HG03565 (cell line): Measurements from ENCODE around the gene FOXG1.

Experiments used
- ATAC-seq: cut with Tn5 transposase; IDR thresholded peaks from one replicate; pipeline ENCODE4 v1.9.1; 2021; ENCODE audit warnings: mild to moderate bottlenecking, moderate library complexity; ENCODE audit not compliant: unreplicated experiment

Gene FOXG1

GRCh38 chr14:28766469-28766955 is at the start of gene FOXG1:
TSS of gene FOXG1 (plus strand) at chr14:28766787. CDS start at chr14:28767280, 493 bp downstream.
- no peak for ATAC-seq

GRCh38 chr14:28719130-28719529 is 47.5 kb upstream of the FOXG1 start:
- no peak for ATAC-seq

DNA sequence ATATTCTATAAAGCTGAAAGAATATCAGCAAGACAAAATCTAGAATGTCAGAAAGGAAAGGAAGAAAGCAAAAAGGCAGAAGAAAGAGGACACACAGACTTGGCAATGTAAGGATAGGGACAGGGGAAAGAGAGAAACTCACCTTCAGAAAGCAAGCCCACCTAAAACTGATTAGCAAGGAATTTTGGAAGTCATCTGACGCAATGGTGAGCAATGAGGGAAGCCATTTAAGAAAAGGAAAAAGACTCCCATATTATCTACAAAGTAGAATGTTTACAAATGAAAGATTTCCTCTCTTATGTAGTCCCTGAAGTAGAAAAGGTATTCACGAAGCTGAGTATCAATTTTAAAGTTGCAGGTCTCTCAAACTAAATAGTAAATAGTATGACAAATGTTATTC is 35.2 kb upstream of the FOXG1 start:
- no peak for ATAC-seq

DNA sequence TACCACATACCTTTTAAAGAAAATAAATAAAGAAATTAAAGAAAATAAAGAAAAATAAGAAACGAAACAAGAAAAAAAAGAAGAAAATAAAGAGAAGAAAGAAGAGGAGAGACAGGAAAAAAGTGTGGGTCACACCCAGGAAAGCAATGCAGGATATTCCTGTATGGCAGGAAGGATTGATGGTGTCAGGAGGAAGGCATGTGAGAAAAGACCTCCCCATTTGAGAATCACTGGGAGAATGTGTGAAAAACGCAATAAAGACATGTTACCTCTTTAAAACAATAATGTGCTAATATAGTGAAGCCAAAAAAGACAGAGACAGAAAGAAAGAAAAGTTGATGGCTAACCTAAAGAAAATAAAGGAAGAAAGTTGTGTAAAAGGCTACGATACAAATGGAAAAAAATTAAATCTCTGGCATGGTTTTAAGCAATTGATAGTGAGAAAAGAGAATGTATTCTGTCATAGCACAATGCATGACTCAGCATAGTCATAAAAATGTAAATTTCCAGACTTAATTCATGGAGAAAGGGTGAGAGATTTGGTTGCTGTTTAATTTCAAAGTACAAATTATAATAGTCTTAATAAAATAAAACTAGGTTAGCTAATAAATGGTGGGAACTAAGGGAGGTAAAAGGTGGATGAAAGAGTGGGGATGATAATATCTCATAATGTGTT is 24.3 kb upstream of the FOXG1 start:
- ATAC-seq, result no peak

- no peak for ATAC-seq
These were observed 22.5 kb upstream of the FOXG1 start for GRCh38 chr14:28744126-28744525.

GRCh38 chr14:28745176-28745575 is 21.4 kb upstream of the FOXG1 start:
- no peak for ATAC-seq

- no peak for ATAC-seq
These were observed 20.3 kb upstream of the FOXG1 start for GRCh38 chr14:28746247-28746646.

GRCh38 chr14:28751467-28752058 is 15.0 kb upstream of the FOXG1 start:
- ATAC-seq, result peak; percentile 74

GRCh38 chr14:28754209-28754985 is 12.2 kb upstream of the FOXG1 start:
- ATAC-seq, result no peak

DNA sequence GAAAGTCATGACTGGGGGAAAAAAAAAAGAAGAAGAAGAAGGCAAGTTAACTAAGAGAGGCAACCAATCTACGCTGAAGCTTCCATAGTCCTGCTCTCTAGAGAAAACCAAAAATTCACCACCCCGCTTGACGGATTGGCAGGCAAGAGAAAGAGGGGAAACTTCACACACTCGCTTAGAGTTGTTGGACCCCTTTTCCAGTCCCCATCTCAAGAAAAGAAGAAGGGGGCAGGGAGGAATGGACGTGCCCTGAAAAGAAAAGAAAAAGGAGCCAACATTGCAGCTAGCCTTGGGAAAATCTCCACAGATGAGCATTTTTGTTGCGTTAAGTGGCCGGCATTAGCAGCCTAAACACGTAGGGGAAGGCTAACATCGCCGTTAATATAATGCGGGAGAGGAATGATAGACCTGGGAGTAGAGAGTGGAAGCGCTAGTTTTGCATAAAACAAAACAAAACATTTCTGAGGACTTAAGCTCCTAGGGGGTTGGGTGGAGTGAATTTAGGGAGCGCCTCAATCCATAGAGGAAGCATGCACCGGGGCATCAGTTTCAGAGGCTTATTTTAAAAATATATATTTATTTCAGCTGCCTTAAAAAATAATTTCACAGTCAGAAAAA is 11.3 kb upstream of the FOXG1 start:
- ATAC-seq, result no peak

- no peak for ATAC-seq
These were observed 10.7 kb upstream of the FOXG1 start for GRCh38 chr14:28755884-28756268.

GRCh38 chr14:28756269-28756883 is 10.2 kb upstream of the FOXG1 start:
- no peak for ATAC-seq

GRCh38 chr14:28756884-28757570 is 9.6 kb upstream of the FOXG1 start:
- no peak for ATAC-seq

GRCh38 chr14:28757786-28758185 is 8.8 kb upstream of the FOXG1 start:
- no peak for ATAC-seq

- ATAC-seq, result no peak
These were observed 8.2 kb upstream of the FOXG1 start for GRCh38 chr14:28758253-28758884.

DNA sequence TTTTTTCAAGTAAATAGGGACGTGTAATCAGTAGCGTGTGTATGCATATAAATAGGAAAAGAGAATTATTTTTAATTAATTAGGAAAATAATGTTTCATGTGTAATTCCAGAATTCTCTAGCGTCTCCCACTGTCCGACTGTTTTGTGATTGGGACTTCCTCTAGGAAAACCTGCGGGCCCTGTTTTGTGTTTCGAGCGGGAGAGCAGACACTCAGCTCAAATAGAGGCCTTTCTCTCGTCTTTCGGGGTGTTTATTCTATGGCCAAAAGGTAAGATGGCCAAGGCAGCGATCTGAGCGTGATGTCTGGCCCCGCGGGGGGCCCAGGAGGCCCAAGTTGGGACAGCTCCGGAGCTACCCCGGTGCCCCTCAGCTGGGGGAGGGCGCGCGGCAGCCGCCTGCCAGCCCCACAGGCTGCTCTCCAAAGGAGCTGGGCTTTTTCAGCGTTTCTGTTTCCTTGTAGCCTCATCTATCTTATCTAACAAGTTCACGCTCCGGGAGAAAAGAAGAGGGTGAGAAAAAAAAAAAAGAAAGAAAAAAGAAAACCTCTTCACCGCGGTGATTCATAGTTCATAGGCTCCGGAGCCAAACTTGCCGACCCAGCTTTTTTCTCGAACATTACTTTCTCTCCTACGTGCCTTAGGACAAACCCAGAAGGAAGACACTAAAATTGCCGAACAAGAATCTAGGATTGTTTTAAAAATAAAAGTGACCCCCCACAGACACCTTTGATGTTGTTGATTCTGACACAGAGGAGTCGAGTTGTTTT is 7.5 kb upstream of the FOXG1 start:
- no peak for ATAC-seq

DNA sequence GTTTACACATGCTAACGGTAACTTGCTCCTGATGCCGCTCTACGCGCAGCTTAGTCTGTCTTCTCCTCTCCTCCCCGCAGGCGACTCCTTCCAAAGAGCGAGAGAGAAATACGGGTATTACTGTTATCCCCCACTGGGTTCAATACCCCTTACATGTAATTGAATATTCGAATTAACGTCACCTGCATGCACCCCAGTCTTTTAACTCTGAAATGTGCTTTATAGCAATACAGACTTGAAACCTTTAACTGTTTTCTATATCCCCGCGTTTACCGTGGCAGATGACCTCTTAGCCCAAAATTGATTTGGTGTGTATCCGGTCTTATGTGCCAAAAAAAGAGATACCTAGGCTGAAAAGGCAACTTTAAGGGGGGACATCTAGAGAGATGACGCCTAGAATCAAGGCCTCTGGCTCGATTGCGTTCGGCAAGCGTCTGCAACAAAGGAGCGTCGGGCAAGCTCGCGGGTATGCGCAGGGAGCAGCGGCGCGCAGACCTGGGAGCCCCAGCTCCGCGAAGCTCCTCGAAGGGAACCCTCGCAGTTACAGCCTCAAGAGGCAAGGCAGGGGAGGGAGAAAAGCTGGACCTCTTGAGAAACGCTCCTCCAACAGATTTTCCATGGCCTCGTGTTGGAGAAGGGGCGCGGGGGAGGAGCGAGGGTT is 6.8 kb upstream of the FOXG1 start:
- no peak for ATAC-seq

DNA sequence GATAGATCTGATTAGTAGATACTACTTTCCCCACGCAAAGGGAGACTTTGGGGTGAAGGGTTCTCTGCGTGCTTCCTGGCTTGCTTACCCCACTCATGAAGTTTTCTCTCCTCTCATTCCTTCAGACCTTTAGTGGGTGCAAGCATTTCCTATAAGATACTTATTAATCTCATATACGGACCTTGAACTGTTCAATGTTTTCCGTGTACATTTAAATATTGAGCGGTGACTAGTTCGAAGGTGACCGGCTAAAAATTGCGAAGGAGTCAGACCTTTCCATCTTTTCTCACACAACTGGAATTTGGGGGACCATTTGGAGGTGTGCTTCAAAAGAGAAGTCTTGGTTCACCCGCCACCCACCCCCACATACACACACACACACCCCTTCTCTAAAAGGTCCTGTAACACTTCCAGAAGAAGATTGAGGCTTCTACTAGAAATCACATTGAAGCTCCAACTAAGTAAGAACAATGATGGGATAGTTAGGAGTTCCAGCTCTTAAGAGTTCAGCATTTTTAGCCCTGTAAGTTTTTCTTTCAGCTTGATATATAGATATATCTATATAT is 6.1 kb upstream of the FOXG1 start:
- ATAC-seq, result no peak
